ENCODE results near the gene MPHOSPH6.

MPHOSPH6 gene

DNA sequence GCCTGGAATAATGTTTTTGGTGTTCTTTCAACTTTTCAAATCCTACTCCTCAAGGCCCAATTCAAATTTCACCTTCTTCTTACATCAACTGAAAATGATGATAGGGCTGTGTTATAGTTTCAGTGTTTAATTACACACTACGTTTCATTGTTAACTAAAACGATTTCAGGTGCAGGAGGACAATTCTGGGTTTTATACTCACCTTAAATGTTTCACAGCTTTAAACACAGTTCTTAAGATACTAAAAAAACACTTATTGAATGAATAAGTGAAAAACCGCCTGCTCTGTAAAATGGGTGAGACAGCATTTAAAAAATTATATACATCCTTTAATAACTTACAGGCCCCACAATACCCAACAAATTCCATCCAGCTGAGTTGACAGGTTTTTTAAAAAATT lies 6.2 kb upstream of the MPHOSPH6 start:
- no peak for DNase-seq (ENCODE audit: insufficient read length, low spot score)
- FAIRE-seq, result no peak
- no peak for TF ChIP-seq POLR2A (IDR thresholded peaks at IDR 0.05; ENCODE audit: low read depth, low read length)
- TF ChIP-seq TAF1 (IDR thresholded peaks at IDR 0.05; ENCODE audit: low read depth, low read length), result no peak
- no peak for TF ChIP-seq POU2F2 (IDR thresholded peaks at IDR 0.05; ENCODE audit: low read depth, low read length)
- no peak for TF ChIP-seq SPI1 (IDR thresholded peaks at IDR 0.05; ENCODE audit: low read depth, low read length)
- no peak for TF ChIP-seq PAX5 (IDR thresholded peaks at IDR 0.05; ENCODE audit: insufficient read depth, low read length, severe bottlenecking)
- no peak for TF ChIP-seq POLR2AphosphoS5 (IDR thresholded peaks at IDR 0.05; ENCODE audit: low read depth, low read length)

DNA sequence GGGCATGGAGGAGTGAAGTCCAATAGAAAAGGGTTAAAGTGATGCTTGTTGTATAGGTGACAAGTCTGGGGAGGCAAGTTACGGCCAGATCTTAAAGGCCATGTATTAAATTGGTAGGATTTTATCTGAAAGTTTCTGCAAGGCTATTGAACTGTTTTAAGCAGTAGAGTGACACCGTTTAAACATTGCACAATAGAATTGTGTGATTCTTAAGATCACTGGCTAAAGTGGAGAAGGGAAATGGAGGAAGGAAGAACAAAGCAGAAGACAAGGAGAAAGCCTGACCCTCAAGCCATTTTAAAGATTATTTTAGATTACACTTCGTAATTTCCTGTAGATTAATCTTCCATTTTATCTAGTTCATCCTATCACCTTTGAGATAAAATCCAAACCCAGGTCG lies 5.6 kb upstream of the MPHOSPH6 start:
- DNase-seq (ENCODE audit: insufficient read length, low spot score) (no peak), FAIRE-seq (no peak)

DNA sequence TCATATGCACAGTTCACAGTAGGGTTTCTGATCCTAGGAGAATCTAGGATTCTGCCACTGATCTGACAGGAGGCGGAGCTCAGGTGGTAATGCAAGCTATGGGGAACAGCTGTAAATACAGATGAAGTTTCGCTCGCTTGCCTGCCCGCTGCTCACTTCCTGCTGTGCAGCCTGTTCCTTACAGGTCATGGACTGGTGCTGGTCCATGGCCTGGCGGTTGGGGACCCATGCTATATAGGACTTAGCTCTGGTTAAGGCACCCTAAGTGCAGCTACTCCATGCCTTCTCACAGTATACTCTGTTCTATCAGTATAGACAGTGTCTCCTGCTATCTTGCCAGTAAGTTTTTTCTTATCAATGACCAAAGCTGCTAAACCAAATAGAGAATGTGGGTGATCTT lies 2.4 kb downstream of the MPHOSPH6 start:
- no peak for FAIRE-seq
- no peak for DNase-seq (ENCODE audit: insufficient read length, low spot score)
- TF ChIP-seq PAX5 (IDR thresholded peaks at IDR 0.05; ENCODE audit: insufficient read depth, low read length, severe bottlenecking) (no peak), POU2F2 (IDR thresholded peaks at IDR 0.05; ENCODE audit: low read depth, low read length) (no peak), POLR2A (IDR thresholded peaks at IDR 0.05; ENCODE audit: low read depth, low read length) (no peak), POLR2AphosphoS5 (IDR thresholded peaks at IDR 0.05; ENCODE audit: low read depth, low read length) (no peak), TAF1 (IDR thresholded peaks at IDR 0.05; ENCODE audit: low read depth, low read length) (no peak), SPI1 (IDR thresholded peaks at IDR 0.05; ENCODE audit: low read depth, low read length) (no peak)

More for the DNA sequence above, 5.6 kb upstream of the MPHOSPH6 start:
- TF ChIP-seq POLR2A (IDR thresholded peaks at IDR 0.05; ENCODE audit: low read depth, low read length) (no peak), POLR2AphosphoS5 (IDR thresholded peaks at IDR 0.05; ENCODE audit: low read depth, low read length) (no peak), PAX5 (IDR thresholded peaks at IDR 0.05; ENCODE audit: insufficient read depth, low read length, severe bottlenecking) (no peak), POU2F2 (IDR thresholded peaks at IDR 0.05; ENCODE audit: low read depth, low read length) (no peak), SPI1 (IDR thresholded peaks at IDR 0.05; ENCODE audit: low read depth, low read length) (no peak), TAF1 (IDR thresholded peaks at IDR 0.05; ENCODE audit: low read depth, low read length) (no peak)

DNA sequence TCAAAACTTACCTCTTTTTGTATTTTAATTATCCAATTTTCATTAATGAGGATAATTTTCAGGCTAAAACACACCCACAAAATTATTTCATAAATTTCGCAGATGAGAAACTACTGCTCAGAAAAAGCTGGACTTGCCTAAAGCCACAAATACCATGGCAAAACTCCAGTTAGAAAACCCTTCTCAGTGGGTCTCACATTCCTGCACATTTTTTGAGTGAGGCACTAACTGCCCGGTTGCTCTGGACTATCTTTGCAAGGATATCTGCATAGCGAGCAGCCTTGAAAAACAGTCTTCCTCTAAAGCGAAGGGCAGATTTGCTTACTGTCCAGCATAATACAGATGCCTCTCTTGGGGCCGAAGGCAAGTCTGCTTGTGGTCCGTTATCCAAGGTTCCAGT lies 9.8 kb downstream of the MPHOSPH6 start:
- no peak for FAIRE-seq
- no peak for DNase-seq (ENCODE audit: insufficient read length, low spot score)
- no peak for TF ChIP-seq POU2F2 (IDR thresholded peaks at IDR 0.05; ENCODE audit: low read depth, low read length)
- TF ChIP-seq POLR2AphosphoS5 (IDR thresholded peaks at IDR 0.05; ENCODE audit: low read depth, low read length), result no peak
- no peak for TF ChIP-seq TAF1 (IDR thresholded peaks at IDR 0.05; ENCODE audit: low read depth, low read length)
- TF ChIP-seq PAX5 (IDR thresholded peaks at IDR 0.05; ENCODE audit: insufficient read depth, low read length, severe bottlenecking), result no peak
- TF ChIP-seq SPI1 (IDR thresholded peaks at IDR 0.05; ENCODE audit: low read depth, low read length), result no peak
- TF ChIP-seq POLR2A (IDR thresholded peaks at IDR 0.05; ENCODE audit: low read depth, low read length), result no peak

DNA sequence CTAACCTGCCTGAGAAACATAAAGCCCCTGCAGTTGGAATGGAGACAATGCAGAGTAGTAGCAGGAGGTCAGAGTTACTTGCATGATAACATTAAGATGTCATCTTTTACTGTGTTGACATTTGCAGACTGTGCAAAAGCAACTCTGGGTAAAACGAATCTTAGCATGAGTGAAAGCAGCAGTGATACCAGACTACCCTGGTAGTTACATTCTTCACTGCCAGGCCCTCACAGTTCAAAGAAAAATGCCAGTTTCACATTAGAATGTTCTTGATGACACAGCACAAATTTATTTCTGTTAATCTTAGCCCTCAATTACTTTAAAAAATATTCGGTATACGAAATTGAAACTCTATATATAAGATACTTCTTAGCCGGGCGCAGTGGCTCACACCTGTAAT lies 12.2 kb downstream of the MPHOSPH6 start:
- DNase-seq (ENCODE audit: insufficient read length, low spot score) (no peak), FAIRE-seq (no peak)
- TF ChIP-seq SPI1 (IDR thresholded peaks at IDR 0.05; ENCODE audit: low read depth, low read length), result no peak
- TF ChIP-seq TAF1 (IDR thresholded peaks at IDR 0.05; ENCODE audit: low read depth, low read length), result no peak
- TF ChIP-seq POU2F2 (IDR thresholded peaks at IDR 0.05; ENCODE audit: low read depth, low read length), result no peak

DNA sequence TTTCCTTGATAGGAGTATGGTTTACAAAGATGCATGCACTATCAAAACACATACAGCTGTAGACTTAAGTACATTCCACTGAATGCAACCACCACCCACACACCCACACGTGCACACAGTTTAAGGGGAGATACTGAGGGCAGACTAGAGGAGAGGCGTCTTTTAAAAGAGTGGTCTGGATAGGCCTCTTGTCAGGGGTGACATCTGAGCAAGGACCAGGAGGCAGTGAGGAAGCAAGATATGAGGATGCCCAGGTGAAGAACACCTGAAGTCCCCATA lies 12.6 kb downstream of the MPHOSPH6 start:
- FAIRE-seq (no peak), DNase-seq (ENCODE audit: insufficient read length, low spot score) (no peak)
- TF ChIP-seq TAF1 (IDR thresholded peaks at IDR 0.05; ENCODE audit: low read depth, low read length), result no peak
- no peak for TF ChIP-seq PAX5 (IDR thresholded peaks at IDR 0.05; ENCODE audit: insufficient read depth, low read length, severe bottlenecking)
- no peak for TF ChIP-seq SPI1 (IDR thresholded peaks at IDR 0.05; ENCODE audit: low read depth, low read length)
- no peak for TF ChIP-seq POLR2A (IDR thresholded peaks at IDR 0.05; ENCODE audit: low read depth, low read length)
- TF ChIP-seq POLR2AphosphoS5 (IDR thresholded peaks at IDR 0.05; ENCODE audit: low read depth, low read length), result no peak
- no peak for TF ChIP-seq POU2F2 (IDR thresholded peaks at IDR 0.05; ENCODE audit: low read depth, low read length)

DNA sequence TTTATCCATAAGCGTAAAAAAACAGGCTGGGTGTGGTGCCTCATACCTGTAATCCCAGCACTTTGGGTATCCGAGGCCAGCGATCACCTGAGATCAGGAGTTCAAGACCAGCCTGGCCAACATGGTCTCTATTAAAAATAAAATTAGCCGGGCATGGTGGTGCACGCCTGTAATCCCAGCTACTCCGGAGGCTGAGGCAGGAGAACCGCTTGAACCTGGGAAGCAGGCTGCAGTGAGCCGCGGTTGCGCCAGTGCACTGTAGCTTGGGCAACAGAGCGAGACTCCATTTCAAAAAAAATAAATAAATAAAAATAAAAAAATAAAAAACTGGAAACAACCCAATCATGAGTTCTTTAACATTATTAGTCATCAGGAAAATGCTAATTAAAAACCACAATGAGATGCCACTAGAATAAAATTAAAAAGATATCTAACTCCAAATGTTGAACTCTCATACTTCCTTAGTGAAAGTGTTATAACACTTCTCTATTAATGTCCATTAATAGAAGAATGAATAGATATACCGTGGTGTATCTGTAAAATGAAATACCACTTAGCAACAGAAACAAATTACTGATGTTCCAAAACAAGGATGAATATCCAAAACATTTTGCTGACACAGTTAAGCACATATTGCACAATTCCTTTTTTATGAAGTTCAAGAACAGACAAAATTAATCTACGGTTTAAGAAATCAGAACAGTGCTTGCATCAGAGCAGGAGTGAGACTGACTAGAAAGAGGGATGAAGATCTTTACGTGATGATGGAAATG lies 13.1 kb downstream of the MPHOSPH6 start:
- TF ChIP-seq POLR2AphosphoS5 (IDR thresholded peaks at IDR 0.05; ENCODE audit: low read depth, low read length) (no peak), PAX5 (IDR thresholded peaks at IDR 0.05; ENCODE audit: insufficient read depth, low read length, severe bottlenecking) (no peak), TAF1 (IDR thresholded peaks at IDR 0.05; ENCODE audit: low read depth, low read length) (no peak), SPI1 (IDR thresholded peaks at IDR 0.05; ENCODE audit: low read depth, low read length) (no peak), POU2F2 (IDR thresholded peaks at IDR 0.05; ENCODE audit: low read depth, low read length) (no peak), POLR2A (IDR thresholded peaks at IDR 0.05; ENCODE audit: low read depth, low read length) (no peak)
- DNase-seq (ENCODE audit: insufficient read length, low spot score) (no peak), FAIRE-seq (no peak)

DNA sequence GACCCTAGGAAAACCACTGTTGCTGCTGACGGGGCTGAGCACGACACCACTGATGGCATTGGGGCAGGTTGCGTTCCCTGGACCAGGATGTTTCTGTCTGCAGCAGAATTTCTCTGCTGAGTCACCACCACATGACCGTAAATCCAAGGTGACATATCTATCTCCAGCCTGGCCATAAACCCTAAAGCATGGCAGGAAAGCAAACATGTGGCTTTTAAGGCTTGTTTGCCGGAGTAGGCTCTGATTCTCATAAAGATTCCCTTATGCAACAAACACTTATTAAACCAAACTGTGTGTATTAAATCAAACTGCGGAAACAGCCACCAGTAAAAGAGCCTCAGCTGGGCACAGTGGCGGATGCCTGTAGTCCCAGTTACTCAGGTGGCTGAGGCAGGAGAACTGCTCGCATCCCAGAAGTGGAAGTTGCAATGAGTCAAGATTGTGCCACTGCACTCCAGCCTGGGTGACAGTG lies 17.3 kb downstream of the MPHOSPH6 start:
- no peak for TF ChIP-seq PAX5 (IDR thresholded peaks at IDR 0.05; ENCODE audit: insufficient read depth, low read length, severe bottlenecking)
- TF ChIP-seq POLR2AphosphoS5 (IDR thresholded peaks at IDR 0.05; ENCODE audit: low read depth, low read length), result no peak
- no peak for TF ChIP-seq POLR2A (IDR thresholded peaks at IDR 0.05; ENCODE audit: low read depth, low read length)
- no peak for TF ChIP-seq SPI1 (IDR thresholded peaks at IDR 0.05; ENCODE audit: low read depth, low read length)
- no peak for TF ChIP-seq TAF1 (IDR thresholded peaks at IDR 0.05; ENCODE audit: low read depth, low read length)
- FAIRE-seq (no peak), DNase-seq (ENCODE audit: insufficient read length, low spot score) (no peak)

DNA sequence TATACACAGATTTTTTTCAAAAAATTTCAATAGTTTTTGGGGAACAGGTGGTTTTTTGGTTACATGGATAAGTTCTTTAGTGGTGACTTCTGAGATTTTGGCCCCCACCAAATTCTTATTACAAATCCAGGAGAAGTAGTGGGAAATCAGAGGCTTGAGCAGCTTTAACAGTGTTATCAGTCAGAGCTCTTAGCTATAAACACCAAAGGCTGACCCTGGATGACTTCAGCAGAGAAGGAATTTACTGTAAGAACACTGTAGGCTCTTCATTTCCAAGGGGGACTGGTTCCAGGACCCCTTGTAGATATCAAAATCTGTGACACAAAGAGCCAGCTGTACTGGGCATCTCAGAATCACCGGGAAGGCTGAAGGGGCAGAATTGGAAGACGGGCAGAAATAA lies 17.8 kb downstream of the MPHOSPH6 start:
- no peak for TF ChIP-seq TAF1 (IDR thresholded peaks at IDR 0.05; ENCODE audit: low read depth, low read length)
- TF ChIP-seq PAX5 (IDR thresholded peaks at IDR 0.05; ENCODE audit: insufficient read depth, low read length, severe bottlenecking), result no peak
- no peak for TF ChIP-seq POLR2A (IDR thresholded peaks at IDR 0.05; ENCODE audit: low read depth, low read length)
- TF ChIP-seq POLR2AphosphoS5 (IDR thresholded peaks at IDR 0.05; ENCODE audit: low read depth, low read length), result no peak
- TF ChIP-seq POU2F2 (IDR thresholded peaks at IDR 0.05; ENCODE audit: low read depth, low read length), result no peak
- TF ChIP-seq SPI1 (IDR thresholded peaks at IDR 0.05; ENCODE audit: low read depth, low read length), result no peak
- FAIRE-seq, result no peak
- no peak for DNase-seq (ENCODE audit: insufficient read length, low spot score)

DNA sequence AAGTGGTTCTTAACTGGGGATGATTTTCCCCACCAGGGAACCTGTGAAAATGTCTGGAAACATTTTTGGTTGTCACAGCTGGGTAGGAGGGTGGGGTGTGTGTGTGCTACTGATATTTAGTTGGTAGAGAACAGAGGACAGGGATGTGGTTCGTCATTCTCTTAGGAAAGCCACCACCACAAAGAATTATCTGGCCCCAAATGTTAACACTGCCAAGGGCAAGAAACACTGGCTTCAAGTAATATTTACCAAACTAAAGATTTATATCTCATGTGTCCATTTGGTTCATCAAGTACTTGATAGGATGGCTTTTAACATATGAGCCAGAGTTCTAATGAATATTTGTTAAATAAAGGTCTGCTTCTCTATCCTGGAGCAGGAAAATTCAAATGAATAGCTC lies 19.5 kb downstream of the MPHOSPH6 start:
- TF ChIP-seq POLR2A (IDR thresholded peaks at IDR 0.05; ENCODE audit: low read depth, low read length) (no peak), PAX5 (IDR thresholded peaks at IDR 0.05; ENCODE audit: insufficient read depth, low read length, severe bottlenecking) (no peak), TAF1 (IDR thresholded peaks at IDR 0.05; ENCODE audit: low read depth, low read length) (no peak), POLR2AphosphoS5 (IDR thresholded peaks at IDR 0.05; ENCODE audit: low read depth, low read length) (no peak)
- no peak for FAIRE-seq
- no peak for DNase-seq (ENCODE audit: insufficient read length, low spot score)
